Measurements from ENCODE around the gene SRPRB.

GRCh38 chr3:133804896-133805295, 719 bp upstream of the SRPRB start:
- TF ChIP-seq POLR2A (IDR thresholded peaks at IDR 0.05; ENCODE audit: low read length) (no peak), GATA1 (IDR thresholded peaks at IDR 0.05; ENCODE audit: low read depth, low read length) (no peak)
